NCI-H460 (cell line): ENCODE measurements around the gene UPK1A. TPM values are rescaled to one million over a fixed set of nuclear protein-coding genes. Genes with fewer than 3 reads are reported as not detected.
A peak's percentile ranks its signal among the peaks of the same experiment; 100 is the strongest.
"Not testable (repeated sequence)": the region's sequence is repeated elsewhere in the genome, so short reads cannot be mapped to it uniquely, and the experiment has no call there.

Source experiments
- DNase-seq: peaks from one replicate; pipeline ENCODE4 v3.0.0-alpha.2; 2016; ENCODE audit warnings: low read depth; ENCODE audit errors: extremely low read depth
- total RNA-seq: library from RNA; depleted of rRNA; stranded (reverse); fragments of >200 nt; shearing (Covaris generic); gene quantifications from 2 replicates; pipeline ENCODE4 v1.2.3, GENCODE V29; 2014

Gene UPK1A
- total RNA-seq, 1 experiment from 2014 or later, result 0.25 TPM

GRCh38 chr19:35715981-35716800, 49.9 kb downstream of the UPK1A start:
- DNase-seq, result no peak

GRCh38 chr19:35716801-35717664, 50.7 kb downstream of the UPK1A start:
- peak; percentile 86 for DNase-seq

DNA sequence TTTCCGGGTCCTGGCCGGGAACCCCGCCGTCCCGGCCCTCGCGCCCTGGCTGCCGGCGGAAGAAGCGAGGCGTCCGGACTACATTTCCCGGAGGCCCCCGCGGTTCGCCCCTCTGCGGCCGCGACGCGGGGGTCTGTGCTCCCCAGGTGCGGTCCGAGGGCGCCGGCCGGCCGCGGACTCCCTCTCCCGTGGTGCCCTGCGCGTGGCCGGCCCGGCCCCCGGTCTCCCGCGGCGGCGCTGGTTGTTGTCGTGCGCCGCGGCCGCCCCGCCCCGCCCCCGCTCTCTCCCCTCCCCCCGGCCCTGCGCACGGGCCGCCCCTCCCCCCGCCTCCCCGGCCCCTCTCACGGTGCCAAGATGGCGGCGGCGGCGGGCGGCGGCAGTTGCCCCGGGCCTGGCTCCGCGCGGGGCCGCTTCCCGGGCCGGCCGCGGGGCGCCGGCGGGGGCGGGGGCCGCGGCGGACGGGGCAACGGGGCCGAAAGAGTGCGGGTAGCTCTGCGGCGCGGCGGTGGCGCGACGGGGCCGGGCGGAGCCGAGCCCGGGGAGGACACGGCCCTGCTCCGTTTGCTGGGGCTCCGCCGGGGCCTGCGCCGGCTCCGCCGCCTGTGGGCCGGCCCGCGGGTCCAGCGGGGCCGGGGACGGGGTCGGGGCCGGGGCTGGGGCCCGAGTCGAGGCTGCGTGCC, 51.5 kb downstream of the UPK1A start, which contains the start of gene KMT2B:
KMT2B (plus strand) TSS at position 339 of the 680 bp plus-strand sequence; CDS start at position 355, 16 bp downstream.
- peak; percentile 94 for DNase-seq

DNA sequence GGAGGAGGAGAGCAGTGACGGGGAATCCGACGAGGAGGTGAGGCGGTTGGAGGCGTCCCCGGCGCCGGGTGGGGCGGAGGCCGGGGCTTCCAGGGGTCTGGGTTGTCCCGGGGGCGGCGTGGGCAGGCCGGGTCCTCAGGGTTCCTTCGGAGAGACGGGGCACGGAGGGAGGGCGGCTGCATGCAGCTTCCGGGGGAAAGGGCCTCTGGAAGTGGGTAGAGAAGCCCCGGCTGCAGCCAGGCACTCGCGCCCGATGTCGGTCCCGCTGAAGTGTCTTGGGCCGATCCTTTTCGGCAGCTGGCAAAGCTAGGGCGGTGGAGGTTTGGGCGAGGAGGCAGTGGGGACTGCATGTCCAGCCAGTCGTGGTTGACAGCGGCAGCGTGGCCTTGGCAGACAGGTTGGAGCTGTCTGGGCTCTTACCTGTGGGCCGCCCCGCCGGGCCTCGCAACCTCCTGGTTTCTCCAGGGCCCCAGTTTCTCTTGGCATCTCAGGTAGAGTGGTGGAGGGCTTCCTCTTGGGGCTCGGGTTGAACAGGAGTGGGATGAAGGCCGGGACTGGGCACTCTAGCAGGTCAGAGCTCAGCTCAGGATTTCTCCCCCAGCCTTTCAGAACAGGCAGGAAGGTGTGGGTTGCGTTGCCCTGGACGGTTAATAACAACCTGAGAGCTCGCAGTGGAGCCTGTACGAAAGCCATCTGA, 52.2 kb downstream of the UPK1A start:
- DNase-seq, result no peak

GRCh38 chr19:35719402-35720162, 53.3 kb downstream of the UPK1A start:
- no peak for DNase-seq

- DNase-seq, result no peak
These were observed 53.8 kb downstream of the UPK1A start for GRCh38 chr19:35720163-35720524.

DNA sequence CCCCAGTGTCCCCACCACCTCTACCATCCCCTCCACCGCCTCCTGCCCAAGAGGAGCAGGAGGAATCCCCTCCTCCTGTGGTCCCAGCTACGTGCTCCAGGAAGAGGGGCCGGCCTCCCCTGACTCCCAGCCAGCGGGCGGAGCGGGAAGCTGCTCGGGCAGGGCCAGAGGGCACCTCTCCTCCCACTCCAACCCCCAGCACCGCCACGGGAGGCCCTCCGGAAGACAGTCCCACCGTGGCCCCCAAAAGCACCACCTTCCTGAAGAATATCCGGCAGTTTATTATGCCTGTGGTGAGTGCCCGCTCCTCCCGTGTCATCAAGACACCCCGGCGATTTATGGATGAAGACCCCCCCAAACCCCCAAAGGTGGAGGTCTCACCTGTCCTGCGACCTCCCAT, 54.3 kb downstream of the UPK1A start:
- no peak for DNase-seq

- no peak for DNase-seq
These were observed 55.1 kb downstream of the UPK1A start for GRCh38 chr19:35721374-35721773.

DNA sequence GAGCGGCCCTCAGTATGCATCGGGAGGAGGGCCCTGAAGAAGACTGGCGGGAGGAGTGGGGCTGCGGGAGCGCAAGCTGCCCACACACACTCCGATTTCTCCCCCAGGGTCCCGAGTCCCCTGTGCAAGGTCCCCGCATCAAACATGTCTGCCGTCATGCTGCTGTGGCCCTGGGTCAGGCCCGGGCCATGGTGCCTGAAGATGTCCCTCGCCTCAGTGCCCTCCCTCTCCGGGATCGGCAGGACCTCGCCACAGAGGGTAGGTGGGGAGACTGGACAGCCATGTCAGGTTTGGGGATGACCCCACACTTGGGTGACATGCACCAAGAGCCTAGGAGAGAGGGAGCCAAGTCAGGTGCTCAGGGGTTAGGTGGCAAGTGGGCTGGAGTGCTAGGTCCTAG, 56.1 kb downstream of the UPK1A start:
- no peak for DNase-seq

GRCh38 chr19:35722897-35723296, 56.6 kb downstream of the UPK1A start:
- DNase-seq, result no peak

- no peak for DNase-seq
These were observed 57.4 kb downstream of the UPK1A start for GRCh38 chr19:35723671-35724070.

DNA sequence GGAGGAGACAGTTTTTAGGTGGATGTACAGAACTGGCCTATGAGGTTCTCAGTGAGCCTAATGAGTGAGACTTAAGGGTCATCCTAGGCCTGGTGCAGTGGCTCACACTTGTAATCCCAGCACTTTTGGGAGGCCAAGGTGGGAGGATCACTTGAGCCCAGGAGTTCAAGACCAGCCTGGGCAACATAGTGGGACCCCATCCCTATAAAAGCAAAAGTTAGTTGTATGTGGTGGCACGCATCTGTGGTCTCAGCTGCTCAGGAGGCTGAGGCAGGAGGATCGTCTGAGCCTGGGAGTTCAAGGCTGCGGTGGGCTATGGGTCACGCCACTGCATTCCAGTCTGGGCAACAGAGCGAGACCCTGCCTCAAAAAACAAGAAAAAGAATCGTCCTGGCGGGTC, 57.8 kb downstream of the UPK1A start:
- not testable (repeated sequence) for DNase-seq

DNA sequence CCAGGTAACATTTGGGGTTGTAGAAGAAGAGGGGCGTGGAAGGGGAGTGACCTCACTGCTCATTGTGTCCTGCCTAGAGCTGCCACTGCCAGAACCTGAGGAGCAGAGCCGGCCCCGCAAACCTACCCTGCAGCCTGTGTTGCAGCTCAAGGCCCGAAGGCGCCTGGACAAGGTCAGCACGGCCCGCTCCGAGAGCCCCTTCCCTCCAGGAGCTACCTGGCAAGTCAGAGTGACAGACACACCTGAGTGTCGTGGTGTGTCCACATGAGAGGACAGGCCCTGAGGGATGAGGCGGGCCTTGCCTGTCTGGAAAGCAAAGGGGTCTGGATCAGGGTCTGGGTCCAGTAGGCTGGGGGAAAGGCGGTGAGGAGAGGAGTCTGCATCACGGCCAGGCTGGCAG, 58.2 kb downstream of the UPK1A start:
- DNase-seq, result no peak

DNA sequence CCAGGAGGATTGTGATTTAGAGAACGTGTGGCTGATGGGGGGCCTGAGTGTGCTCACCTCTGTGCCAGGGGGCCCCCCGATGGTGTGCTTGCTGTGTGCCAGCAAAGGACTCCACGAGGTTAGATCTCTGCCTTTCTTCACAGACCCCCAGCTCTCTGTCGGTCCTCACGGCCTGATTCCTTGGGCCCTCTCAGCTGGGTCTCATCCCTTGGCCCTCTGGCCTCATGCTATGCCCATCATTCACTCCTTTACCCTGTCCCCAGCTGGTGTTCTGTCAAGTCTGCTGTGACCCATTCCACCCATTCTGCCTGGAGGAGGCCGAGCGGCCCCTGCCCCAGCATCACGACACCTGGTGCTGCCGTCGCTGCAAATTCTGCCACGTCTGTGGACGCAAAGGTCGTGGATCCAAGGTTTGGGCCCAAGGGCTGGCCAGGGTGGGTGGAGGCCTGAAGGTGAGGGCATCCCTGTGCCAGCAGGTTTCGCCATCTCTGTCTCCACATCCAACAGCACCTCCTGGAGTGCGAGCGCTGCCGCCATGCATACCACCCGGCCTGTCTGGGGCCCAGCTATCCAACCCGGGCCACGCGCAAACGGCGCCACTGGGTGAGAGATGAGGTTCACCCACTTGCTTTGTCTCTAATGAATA, 59.0 kb downstream of the UPK1A start:
- no peak for DNase-seq

DNA sequence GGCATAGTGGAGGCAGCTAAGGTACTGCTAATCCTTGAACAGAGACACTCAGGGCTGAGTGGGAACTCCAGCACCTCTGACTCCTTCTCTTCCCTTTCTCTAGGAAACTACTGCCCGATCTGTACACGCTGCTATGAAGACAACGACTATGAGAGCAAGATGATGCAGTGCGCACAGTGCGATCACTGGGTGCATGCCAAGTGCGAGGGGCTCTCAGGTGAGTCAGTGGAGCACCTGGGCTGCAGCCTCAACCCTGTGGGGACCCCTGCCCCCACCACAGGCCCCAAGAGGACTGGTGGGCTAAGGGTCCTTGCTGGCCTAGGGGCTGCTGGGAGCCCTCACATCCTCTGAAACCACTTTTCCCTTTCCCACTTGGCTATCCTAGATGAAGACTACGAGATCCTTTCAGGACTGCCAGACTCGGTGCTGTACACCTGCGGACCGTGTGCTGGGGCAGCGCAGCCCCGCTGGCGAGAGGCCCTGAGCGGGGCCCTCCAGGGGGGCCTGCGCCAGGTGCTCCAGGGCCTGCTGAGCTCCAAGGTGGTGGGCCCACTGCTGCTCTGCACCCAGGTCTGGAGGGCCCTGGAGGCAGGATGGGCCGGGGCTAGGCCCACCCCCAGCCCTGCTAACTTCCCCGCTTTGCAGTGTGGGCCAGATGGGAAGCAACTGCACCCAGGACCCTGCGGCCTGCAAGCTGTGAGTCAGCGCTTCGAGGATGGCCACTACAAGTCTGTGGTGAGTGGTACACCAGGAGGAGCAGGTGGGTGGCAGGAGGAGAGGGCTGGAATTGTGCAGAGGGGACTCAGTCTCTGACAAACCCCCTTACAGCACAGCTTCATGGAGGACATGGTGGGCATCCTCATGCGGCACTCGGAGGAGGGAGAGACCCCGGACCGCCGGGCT, 61.0 kb downstream of the UPK1A start:
- DNase-seq, result no peak
